ENCODE data around the gene HOXA9.

The HOXA9 gene

DNA sequence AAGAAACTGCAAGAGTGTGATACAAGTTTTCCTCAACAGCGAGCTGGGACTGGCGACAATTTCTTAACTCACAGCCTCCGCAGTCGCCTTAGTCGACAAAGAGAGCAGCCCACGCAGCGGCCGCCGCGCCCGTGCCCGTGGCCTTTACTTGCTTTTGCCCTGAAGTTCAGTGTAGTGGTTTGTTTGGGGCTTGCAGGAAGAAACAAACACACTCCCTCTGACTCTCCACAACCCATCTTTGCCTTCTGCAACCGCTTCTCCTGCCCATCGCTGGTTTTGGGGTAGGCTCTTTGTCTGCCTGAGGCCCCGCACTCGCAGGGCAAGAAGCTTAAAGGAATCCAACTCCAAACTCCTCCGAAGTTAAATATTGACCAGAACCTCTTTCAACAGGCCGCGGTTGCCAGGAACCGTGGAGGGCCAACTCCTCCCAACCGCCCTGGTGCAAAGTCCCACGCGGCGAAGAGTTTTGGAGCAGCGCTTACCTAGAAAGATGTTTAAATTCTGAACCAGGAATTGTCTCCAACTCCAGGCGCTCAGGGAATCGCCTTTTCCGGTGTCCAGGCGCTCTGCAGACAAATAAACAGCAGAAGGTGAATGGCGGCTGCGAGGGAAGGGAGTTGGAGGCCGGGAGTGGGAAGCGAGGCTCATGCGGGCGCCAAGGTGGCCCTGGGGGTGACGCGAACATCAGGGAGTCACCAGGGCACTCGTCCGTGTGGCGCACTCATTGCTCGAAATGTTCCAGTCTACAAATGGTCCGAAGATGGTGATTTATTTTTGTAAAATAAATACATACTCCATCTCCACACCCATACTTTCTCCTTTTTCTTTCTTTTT, 43.0 kb downstream of the HOXA9 start:
- Histone ChIP-seq H3K4me3 (ENCODE audit: low read depth, low read length) (no peak overlapping the region), H3K27ac (ENCODE audit: extremely low read depth, low read depth, low read length) (peak overlapping the region; percentile 4; the same call in 1 of the 2 replicates), H3K4me1 (ENCODE audit: control insufficient read depth, insufficient read depth, low read length) (peaks cover 38% of the 10 kb centered on the region), H3K36me3 (ENCODE audit: control insufficient read depth in 2 of 2, insufficient read depth in 1 of 2, low read length in 2 of 2) (peaks cover 0 to 32% of the 10 kb centered on the region in 2 experiments; a peak in 1 of 3 replicates), H3K9me3 (ENCODE audit: control insufficient read depth, insufficient read depth, low read depth, low read length) (no peaks in the 10 kb centered on the region)
- TF ChIP-seq ZBTB48 (tag by site-specific recombination; IDR thresholded peaks at IDR 0.05) (no peak), ZNF544 (tag by site-specific recombination; IDR thresholded peaks at IDR 0.05) (no peak), ZNF549 (tag by site-specific recombination; IDR thresholded peaks at IDR 0.05) (no peak), KLF9 (tag by site-specific recombination; IDR thresholded peaks at IDR 0.05; ENCODE audit: low read depth) (no peak), YY2 (tag by site-specific recombination; IDR thresholded peaks at IDR 0.05) (no peak), ZNF791 (tag by site-specific recombination; IDR thresholded peaks at IDR 0.05) (no peak), ZFHX2 (tag by site-specific recombination; conservative IDR thresholded peaks at IDR 0.05) (0 out of 2 replicates have a peak, but pooled peaks have one; percentile 18), WT1 (tag by site-specific recombination; IDR thresholded peaks at IDR 0.05) (0 out of 2 replicates have a peak, but pooled peaks have one; percentile 14), ZNF223 (tag by site-specific recombination; IDR thresholded peaks at IDR 0.05) (no peak), ZNF670 (tag by site-specific recombination; IDR thresholded peaks at IDR 0.05; ENCODE audit: low read depth) (no peak)
- TF ChIP-seq, protein P1, sequence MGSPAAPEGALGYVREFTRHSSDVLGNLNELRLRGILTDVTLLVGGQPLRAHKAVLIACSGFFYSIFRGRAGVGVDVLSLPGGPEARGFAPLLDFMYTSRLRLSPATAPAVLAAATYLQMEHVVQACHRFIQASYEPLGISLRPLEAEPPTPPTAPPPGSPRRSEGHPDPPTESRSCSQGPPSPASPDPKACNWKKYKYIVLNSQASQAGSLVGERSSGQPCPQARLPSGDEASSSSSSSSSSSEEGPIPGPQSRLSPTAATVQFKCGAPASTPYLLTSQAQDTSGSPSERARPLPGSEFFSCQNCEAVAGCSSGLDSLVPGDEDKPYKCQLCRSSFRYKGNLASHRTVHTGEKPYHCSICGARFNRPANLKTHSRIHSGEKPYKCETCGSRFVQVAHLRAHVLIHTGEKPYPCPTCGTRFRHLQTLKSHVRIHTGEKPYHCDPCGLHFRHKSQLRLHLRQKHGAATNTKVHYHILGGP (tag by site-specific recombination; IDR thresholded peaks at IDR 0.05): no peak
- TF ChIP-seq, protein P2, sequence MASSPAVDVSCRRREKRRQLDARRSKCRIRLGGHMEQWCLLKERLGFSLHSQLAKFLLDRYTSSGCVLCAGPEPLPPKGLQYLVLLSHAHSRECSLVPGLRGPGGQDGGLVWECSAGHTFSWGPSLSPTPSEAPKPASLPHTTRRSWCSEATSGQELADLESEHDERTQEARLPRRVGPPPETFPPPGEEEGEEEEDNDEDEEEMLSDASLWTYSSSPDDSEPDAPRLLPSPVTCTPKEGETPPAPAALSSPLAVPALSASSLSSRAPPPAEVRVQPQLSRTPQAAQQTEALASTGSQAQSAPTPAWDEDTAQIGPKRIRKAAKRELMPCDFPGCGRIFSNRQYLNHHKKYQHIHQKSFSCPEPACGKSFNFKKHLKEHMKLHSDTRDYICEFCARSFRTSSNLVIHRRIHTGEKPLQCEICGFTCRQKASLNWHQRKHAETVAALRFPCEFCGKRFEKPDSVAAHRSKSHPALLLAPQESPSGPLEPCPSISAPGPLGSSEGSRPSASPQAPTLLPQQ (tag by site-specific recombination; IDR thresholded peaks at IDR 0.05): no peak
- TF ChIP-seq, protein P3, sequence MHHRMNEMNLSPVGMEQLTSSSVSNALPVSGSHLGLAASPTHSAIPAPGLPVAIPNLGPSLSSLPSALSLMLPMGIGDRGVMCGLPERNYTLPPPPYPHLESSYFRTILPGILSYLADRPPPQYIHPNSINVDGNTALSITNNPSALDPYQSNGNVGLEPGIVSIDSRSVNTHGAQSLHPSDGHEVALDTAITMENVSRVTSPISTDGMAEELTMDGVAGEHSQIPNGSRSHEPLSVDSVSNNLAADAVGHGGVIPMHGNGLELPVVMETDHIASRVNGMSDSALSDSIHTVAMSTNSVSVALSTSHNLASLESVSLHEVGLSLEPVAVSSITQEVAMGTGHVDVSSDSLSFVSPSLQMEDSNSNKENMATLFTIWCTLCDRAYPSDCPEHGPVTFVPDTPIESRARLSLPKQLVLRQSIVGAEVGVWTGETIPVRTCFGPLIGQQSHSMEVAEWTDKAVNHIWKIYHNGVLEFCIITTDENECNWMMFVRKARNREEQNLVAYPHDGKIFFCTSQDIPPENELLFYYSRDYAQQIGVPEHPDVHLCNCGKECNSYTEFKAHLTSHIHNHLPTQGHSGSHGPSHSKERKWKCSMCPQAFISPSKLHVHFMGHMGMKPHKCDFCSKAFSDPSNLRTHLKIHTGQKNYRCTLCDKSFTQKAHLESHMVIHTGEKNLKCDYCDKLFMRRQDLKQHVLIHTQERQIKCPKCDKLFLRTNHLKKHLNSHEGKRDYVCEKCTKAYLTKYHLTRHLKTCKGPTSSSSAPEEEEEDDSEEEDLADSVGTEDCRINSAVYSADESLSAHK (tag by site-specific recombination; IDR thresholded peaks at IDR 0.05): no peak
- TF ChIP-seq, protein P4, sequence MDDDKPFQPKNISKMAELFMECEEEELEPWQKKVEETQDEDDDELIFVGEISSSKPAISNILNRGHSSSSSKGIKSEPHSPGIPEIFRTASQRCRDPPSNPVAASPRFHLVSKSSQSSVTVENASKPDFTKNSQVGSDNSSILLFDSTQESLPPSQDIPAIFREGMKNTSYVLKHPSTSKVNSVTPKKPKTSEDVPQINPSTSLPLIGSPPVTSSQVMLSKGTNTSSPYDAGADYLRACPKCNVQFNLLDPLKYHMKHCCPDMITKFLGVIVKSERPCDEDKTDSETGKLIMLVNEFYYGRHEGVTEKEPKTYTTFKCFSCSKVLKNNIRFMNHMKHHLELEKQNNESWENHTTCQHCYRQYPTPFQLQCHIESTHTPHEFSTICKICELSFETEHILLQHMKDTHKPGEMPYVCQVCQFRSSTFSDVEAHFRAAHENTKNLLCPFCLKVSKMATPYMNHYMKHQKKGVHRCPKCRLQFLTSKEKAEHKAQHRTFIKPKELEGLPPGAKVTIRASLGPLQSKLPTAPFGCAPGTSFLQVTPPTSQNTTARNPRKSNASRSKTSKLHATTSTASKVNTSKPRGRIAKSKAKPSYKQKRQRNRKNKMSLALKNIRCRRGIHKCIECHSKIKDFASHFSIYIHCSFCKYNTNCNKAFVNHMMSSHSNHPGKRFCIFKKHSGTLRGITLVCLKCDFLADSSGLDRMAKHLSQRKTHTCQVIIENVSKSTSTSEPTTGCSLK (tag by site-specific recombination; IDR thresholded peaks at IDR 0.05): no peak
- POLR2A ChIA-PET: interaction anchor here (0.6 to 1.0 kb wide), 2 partner anchors 8 to 26 kb away, joined by 4 read pairs; no protein-coding TSS in a partner anchor
- CTCF ChIA-PET: interaction anchor here (0.7 to 1.8 kb wide), 2 partner anchors 9 to 196 kb away, joined by 3 to 7 read pairs; partner anchors contain the start of gene HOXA4

DNA sequence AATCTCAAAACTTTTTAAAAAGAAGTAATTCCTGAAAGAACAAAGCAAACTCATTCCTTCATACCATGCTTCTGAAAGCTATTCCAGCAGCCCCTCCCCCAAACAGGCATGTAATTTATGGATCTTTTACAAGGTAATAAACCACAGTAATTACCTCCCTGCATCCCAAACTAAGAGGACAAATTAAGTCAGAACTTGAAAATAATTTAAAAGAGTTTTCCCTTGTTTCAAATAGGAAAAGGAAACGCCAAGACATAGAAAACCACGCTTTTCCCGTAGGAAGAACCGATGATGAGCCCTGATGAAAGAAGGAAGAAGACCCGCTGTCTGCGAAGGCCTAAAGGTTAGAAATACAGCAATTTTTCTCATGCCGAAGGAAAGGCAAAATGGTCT, 43.7 kb downstream of the HOXA9 start:
- ChIA-PET POLR2A (no interaction called here), CTCF (interaction anchor here (0.7 to 1.8 kb wide), 2 partner anchors 9 to 196 kb away, joined by 3 to 7 read pairs; partner anchors contain the start of gene HOXA4)
- H3K4me3 ChIP-seq (ENCODE audit: low read depth, low read length): no peak overlapping the region
- H3K36me3 ChIP-seq (ENCODE audit: control insufficient read depth in 2 of 2, insufficient read depth in 1 of 2, low read length in 2 of 2): peaks cover 0 to 34% of the 10 kb centered on the region in 2 experiments; a peak in 1 of 3 replicates
- H3K4me1 ChIP-seq (ENCODE audit: control insufficient read depth, insufficient read depth, low read length): peaks cover 38% of the 10 kb centered on the region
- H3K9me3 ChIP-seq (ENCODE audit: control insufficient read depth, insufficient read depth, low read depth, low read length): no peaks in the 10 kb centered on the region
- peak overlapping the region; percentile 4; the same call in 1 of the 2 replicates for H3K27ac ChIP-seq (ENCODE audit: extremely low read depth, low read depth, low read length)
- TF ChIP-seq ZNF843 (tag by site-specific recombination; IDR thresholded peaks at IDR 0.05) (peak; percentile 44; the same call in 1 of the 2 replicates), SP7 (tag by site-specific recombination; IDR thresholded peaks at IDR 0.05) (peak; percentile 66), WT1 (tag by site-specific recombination; IDR thresholded peaks at IDR 0.05) (peak; percentile 92), ZBTB8A (tag by site-specific recombination; IDR thresholded peaks at IDR 0.05) (peak; percentile 29), ZNF366 (tag by site-specific recombination; conservative IDR thresholded peaks at IDR 0.05) (peak; percentile 81), ZNF133 (tag by site-specific recombination; IDR thresholded peaks at IDR 0.05) (no peak), BCL11B (tag by site-specific recombination; IDR thresholded peaks at IDR 0.05; ENCODE audit: low read depth) (0 out of 2 replicates have a peak, but pooled peaks have one; percentile 37), ZNF341 (tag by site-specific recombination; IDR thresholded peaks at IDR 0.05; ENCODE audit: low read depth) (peak; percentile 83), FEZF1 (tag by site-specific recombination; IDR thresholded peaks at IDR 0.05) (peak; percentile 61; the same call in 1 of the 2 replicates), ZEB2 (tag by site-specific recombination; IDR thresholded peaks at IDR 0.05) (0 out of 2 replicates have a peak, but pooled peaks have one; percentile 24)
- TF ChIP-seq, protein P5, sequence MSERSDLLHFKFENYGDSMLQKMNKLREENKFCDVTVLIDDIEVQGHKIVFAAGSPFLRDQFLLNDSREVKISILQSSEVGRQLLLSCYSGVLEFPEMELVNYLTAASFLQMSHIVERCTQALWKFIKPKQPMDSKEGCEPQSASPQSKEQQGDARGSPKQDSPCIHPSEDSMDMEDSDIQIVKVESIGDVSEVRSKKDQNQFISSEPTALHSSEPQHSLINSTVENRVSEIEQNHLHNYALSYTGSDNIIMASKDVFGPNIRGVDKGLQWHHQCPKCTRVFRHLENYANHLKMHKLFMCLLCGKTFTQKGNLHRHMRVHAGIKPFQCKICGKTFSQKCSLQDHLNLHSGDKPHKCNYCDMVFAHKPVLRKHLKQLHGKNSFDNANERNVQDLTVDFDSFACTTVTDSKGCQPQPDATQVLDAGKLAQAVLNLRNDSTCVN (tag by site-specific recombination; optimal IDR thresholded peaks at IDR 0.05): no peak
